ENCODE data around the gene HOXC9.

The HOXC9 gene

DNA sequence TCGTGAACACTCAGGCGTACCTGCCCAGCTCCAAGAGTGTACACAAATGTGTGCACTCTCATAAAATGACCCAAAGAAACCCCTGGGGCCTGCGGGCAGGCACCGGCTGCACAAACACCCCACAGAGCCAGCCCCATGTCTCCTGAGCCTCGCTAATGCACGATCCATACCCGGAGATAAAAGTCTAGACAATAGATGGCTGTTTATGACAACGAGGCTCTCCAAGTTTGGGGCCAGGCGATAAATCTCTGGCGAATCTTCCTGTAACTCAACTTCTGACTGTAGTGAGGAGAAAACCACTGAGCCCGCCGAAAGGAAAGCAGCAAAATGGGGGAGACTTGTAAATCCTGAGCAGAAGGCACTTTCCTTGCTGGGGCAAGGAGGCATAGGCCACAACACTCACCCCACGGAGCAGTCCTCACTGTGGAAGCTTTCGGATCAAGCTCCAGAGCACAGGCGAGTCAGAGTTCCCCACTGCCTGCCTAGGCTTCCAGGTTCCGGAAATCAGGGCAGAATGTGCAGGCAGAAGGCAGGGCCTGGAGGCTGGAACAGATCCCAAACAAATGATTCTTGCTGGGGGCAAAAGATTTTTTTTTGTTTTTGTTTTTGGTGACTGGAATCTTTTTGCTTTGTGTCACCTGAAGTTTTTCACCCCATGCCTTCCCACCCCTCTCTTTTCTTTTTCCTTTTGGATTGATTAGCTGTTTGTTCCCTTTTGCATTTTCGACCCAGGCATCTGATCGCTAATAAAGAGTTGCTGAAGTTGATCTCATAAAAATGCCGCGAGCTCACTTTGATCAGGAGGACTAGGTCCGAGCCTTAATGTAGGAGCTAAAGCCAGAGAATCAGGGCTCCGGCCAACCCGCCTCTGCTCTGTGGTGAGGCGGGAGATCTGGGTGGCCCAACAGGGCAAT lies 31.5 kb upstream of the HOXC9 start (continued):
- TF ChIP-seq ZNF670 (tag by site-specific recombination; IDR thresholded peaks at IDR 0.05; ENCODE audit: low read depth) = no peak
- TF ChIP-seq, protein P1, sequence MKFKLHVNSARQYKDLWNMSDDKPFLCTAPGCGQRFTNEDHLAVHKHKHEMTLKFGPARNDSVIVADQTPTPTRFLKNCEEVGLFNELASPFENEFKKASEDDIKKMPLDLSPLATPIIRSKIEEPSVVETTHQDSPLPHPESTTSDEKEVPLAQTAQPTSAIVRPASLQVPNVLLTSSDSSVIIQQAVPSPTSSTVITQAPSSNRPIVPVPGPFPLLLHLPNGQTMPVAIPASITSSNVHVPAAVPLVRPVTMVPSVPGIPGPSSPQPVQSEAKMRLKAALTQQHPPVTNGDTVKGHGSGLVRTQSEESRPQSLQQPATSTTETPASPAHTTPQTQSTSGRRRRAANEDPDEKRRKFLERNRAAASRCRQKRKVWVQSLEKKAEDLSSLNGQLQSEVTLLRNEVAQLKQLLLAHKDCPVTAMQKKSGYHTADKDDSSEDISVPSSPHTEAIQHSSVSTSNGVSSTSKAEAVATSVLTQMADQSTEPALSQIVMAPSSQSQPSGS (tag by site-specific recombination; IDR thresholded peaks at IDR 0.05; ENCODE audit: low read depth) = no peak
- TF ChIP-seq, protein P2, sequence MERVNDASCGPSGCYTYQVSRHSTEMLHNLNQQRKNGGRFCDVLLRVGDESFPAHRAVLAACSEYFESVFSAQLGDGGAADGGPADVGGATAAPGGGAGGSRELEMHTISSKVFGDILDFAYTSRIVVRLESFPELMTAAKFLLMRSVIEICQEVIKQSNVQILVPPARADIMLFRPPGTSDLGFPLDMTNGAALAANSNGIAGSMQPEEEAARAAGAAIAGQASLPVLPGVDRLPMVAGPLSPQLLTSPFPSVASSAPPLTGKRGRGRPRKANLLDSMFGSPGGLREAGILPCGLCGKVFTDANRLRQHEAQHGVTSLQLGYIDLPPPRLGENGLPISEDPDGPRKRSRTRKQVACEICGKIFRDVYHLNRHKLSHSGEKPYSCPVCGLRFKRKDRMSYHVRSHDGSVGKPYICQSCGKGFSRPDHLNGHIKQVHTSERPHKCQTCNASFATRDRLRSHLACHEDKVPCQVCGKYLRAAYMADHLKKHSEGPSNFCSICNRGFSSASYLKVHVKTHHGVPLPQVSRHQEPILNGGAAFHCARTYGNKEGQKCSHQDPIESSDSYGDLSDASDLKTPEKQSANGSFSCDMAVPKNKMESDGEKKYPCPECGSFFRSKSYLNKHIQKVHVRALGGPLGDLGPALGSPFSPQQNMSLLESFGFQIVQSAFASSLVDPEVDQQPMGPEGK (tag by site-specific recombination; IDR thresholded peaks at IDR 0.05) = peak; percentile 13; the same call in 1 of the 2 replicates
- TF ChIP-seq ZNF660 (tag by site-specific recombination; IDR thresholded peaks at IDR 0.05) = 0 out of 2 replicates have a peak, but pooled peaks have one; percentile 30
- peak; percentile 70 for TF ChIP-seq ZBTB20 (tag by site-specific recombination; IDR thresholded peaks at IDR 0.05)
- peak; percentile 22; the same call in 1 of the 2 replicates for TF ChIP-seq FEZF1 (tag by site-specific recombination; IDR thresholded peaks at IDR 0.05)
- peak; percentile 83 for TF ChIP-seq GLIS1 (tag by site-specific recombination; IDR thresholded peaks at IDR 0.05)
- 0 out of 2 replicates have a peak, but pooled peaks have one; percentile 41 for TF ChIP-seq ZNF24 (tag by site-specific recombination; IDR thresholded peaks at IDR 0.05)
- 0 out of 2 replicates have a peak, but pooled peaks have one; percentile 11 for TF ChIP-seq ZXDB (tag by site-specific recombination; IDR thresholded peaks at IDR 0.05)
- 0 out of 2 replicates have a peak, but pooled peaks have one; percentile 26 for TF ChIP-seq YY1 (tag by site-specific recombination; IDR thresholded peaks at IDR 0.05)
- TF ChIP-seq ZNF501 (tag by site-specific recombination; IDR thresholded peaks at IDR 0.05) = peak; percentile 44; the same call in 1 of the 2 replicates
- TF ChIP-seq ZBTB17 (tag by site-specific recombination; IDR thresholded peaks at IDR 0.05) = peak; percentile 95
- TF ChIP-seq RBAK (tag by site-specific recombination; IDR thresholded peaks at IDR 0.05) = no peak
- TF ChIP-seq IKZF3 (tag by site-specific recombination; IDR thresholded peaks at IDR 0.05) = 0 out of 2 replicates have a peak, but pooled peaks have one; percentile 44
- TF ChIP-seq KLF1 (tag by site-specific recombination; IDR thresholded peaks at IDR 0.05) = 0 out of 2 replicates have a peak, but pooled peaks have one; percentile 19
- no peak for TF ChIP-seq ZNF16 (tag by site-specific recombination; IDR thresholded peaks at IDR 0.05; ENCODE audit: low read depth)
- TF ChIP-seq, protein P3, sequence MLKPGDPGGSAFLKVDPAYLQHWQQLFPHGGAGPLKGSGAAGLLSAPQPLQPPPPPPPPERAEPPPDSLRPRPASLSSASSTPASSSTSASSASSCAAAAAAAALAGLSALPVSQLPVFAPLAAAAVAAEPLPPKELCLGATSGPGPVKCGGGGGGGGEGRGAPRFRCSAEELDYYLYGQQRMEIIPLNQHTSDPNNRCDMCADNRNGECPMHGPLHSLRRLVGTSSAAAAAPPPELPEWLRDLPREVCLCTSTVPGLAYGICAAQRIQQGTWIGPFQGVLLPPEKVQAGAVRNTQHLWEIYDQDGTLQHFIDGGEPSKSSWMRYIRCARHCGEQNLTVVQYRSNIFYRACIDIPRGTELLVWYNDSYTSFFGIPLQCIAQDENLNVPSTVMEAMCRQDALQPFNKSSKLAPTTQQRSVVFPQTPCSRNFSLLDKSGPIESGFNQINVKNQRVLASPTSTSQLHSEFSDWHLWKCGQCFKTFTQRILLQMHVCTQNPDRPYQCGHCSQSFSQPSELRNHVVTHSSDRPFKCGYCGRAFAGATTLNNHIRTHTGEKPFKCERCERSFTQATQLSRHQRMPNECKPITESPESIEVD (tag by site-specific recombination; IDR thresholded peaks at IDR 0.05) = peak; percentile 49; the same call in 1 of the 2 replicates
- TF ChIP-seq, protein P4, sequence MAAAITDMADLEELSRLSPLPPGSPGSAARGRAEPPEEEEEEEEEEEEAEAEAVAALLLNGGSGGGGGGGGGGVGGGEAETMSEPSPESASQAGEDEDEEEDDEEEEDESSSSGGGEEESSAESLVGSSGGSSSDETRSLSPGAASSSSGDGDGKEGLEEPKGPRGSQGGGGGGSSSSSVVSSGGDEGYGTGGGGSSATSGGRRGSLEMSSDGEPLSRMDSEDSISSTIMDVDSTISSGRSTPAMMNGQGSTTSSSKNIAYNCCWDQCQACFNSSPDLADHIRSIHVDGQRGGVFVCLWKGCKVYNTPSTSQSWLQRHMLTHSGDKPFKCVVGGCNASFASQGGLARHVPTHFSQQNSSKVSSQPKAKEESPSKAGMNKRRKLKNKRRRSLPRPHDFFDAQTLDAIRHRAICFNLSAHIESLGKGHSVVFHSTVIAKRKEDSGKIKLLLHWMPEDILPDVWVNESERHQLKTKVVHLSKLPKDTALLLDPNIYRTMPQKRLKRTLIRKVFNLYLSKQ (tag by site-specific recombination; IDR thresholded peaks at IDR 0.05; ENCODE audit: borderline replicate concordance) = no peak
- TF ChIP-seq GFI1B (tag by site-specific recombination; IDR thresholded peaks at IDR 0.05) = peak; percentile 44; the same call in 1 of the 2 replicates
- peak; percentile 83 for TF ChIP-seq ZBTB8A (tag by site-specific recombination; IDR thresholded peaks at IDR 0.05)

Data from HEK293 (cell line).